HG03280 (cell line): Measurements from ENCODE around the gene KAT2B.

Source experiments
- ATAC-seq: cut with Tn5 transposase; IDR thresholded peaks from one replicate; pipeline ENCODE4 v1.9.1; 2021; ENCODE audit warnings: mild to moderate bottlenecking, moderate library complexity; ENCODE audit not compliant: unreplicated experiment

Gene KAT2B

GRCh38 chr3:20064796-20065564 is 24.7 kb downstream of the KAT2B start:
- no peak for ATAC-seq

GRCh38 chr3:20066079-20066478 is 25.8 kb downstream of the KAT2B start:
- ATAC-seq, result no peak

GRCh38 chr3:20066850-20067617 is 26.8 kb downstream of the KAT2B start:
- no peak for ATAC-seq

GRCh38 chr3:20068512-20069177 is 28.4 kb downstream of the KAT2B start:
- ATAC-seq, result no peak

DNA sequence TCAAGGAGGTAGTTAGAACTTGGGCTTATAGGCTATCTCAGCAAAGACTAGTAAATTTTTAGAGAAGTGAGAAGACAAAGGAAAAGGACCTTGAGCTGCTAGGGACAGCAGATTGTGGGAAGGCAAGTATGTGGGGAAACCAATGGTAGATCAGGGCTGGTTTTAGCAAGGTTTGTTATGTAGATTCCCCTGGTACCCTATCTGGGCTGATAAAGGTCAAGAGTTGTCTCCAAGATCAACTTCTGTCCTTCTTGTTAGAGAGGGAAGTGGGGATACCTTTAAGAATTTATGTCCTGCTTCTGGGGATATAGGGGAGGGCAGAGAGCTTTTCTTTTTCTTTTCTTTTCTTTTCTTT is 28.9 kb downstream of the KAT2B start:
- ATAC-seq, result no peak

- no peak for ATAC-seq
Measured at GRCh38 chr3:20071175-20071574, 30.9 kb downstream of the KAT2B start.

- no peak for ATAC-seq
Measured at GRCh38 chr3:20072422-20072821, 32.2 kb downstream of the KAT2B start.

DNA sequence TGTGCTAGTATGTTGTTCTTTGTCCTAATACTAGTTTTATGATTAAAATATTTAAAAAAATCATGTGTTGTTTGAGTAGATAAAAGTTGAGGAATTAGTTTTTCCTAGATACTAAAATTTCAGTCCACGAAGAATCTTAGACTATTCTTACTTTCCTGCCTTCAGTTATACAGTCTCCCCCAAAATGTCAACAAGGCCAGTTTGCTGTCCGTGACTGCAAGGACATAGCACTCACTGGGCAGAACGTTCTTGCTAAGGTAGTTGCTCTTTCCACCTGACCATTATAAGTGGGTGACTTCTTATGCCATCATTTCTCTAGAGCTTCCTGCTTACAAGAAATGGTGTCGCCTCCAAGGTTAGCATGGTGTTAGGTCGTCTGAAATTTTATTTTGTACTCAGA is 32.8 kb downstream of the KAT2B start:
- no peak for ATAC-seq

GRCh38 chr3:20073683-20074082 is 33.4 kb downstream of the KAT2B start:
- no peak for ATAC-seq

GRCh38 chr3:20074226-20075063 is 34.2 kb downstream of the KAT2B start:
- ATAC-seq, result no peak

DNA sequence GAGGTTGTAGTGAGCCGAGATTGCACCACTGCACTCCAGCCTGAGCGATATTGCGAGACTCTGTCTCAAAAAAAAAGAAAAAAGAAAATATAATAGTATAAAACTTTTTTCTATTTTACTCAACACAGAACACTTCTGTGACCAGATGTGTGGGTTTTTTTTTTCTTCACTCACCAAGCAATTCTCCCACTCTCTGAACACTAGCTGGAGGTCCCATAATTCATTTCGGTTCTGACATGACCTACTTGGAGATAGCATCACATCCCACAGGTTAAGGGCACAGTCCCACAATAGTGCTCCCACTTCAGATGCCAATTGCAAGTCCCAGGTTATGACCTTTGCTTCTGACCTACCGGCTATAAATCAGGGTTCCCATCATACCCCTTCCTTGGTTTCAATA is 35.0 kb downstream of the KAT2B start:
- ATAC-seq, result no peak

- ATAC-seq, result no peak
Measured at GRCh38 chr3:20076296-20076997, 36.2 kb downstream of the KAT2B start.

- no peak for ATAC-seq
Measured at GRCh38 chr3:20077068-20077467, 36.8 kb downstream of the KAT2B start.

- no peak for ATAC-seq
Measured at GRCh38 chr3:20078194-20078714, 38.0 kb downstream of the KAT2B start.

DNA sequence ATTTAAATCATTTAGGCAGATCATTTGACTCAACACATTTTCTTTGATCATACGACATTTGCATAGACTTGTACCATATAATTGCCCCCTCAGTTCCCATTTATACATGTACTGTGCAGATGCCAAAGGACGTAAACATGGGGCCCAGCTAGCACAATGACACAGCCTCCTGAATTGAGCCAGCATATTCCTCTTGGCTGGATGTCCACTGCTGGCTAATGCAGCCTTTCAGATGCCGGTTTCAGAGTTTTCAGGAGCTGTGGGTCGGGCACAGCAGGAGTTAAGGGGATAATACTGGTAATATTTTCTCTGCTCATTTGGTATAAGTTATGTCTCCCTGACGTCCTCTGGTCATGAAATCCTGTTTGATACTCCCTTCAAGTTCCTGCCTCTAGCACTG is 39.4 kb downstream of the KAT2B start:
- ATAC-seq, result no peak

DNA sequence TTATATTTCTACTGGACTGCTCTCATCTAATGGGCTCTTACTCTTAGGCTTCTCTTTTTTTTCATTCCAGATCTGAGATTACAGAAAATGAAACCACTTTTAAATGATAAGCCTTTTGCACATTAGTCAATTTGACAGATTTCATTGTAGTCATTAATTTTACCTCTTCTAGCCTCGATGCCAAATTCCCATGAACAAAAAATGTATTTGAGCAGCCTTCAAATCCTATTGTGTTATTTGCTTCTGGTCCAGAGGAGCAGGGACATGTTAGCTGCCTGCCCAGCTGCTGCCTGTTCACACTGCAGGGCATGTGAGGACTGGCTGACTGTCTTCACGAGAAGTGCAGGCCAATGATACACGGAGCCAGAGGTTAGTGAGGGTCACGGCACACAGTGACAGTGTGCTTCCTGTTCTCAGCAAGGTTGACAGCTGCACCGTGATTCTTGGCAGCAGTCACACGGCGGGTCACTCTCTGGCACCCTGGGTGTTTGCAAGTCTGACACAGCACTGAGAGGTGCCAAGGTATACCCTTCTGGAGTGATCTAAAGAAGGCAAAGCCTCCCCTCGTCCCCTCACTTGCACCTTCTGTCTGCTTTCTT is 40.8 kb downstream of the KAT2B start:
- peak; percentile 61 for ATAC-seq

DNA sequence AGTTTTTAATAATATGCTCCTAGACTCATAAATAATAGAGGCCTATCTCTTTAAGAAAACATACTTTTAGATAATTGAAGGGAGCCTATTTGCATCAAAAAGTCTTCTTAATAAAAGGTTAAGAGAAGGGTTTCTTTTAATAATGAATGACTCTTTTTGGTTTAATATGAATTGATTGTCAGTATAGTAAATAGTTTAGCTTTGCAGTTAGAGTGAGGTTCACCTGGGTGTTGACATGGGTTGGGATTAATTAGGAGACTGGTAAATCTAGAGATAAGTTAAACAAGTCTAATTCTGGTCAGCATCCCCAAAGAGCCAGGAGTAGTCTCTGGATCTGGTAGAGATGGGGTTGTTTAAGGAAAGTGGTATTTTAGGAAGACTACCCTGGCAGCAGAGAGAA is 43.0 kb downstream of the KAT2B start:
- no peak for ATAC-seq

DNA sequence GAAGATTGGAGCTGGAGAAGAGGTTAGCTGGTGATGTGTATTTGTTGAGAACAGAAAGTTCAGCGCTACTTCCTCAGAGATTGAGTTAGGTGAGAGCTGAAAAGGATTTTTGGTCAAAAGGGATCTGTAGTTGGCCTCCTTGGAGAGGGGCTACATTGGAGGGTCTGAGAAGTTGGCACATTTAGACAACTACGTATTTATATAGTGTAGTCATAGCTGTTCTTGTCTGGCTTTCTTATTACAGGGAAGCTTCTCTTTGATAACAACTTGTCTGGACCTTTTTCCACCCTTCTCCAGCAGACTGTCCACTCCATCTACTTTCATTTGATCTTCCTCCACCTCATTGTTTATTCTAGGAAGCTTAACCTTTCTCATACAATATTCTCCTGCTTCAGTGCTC is 43.7 kb downstream of the KAT2B start:
- ATAC-seq, result no peak

DNA sequence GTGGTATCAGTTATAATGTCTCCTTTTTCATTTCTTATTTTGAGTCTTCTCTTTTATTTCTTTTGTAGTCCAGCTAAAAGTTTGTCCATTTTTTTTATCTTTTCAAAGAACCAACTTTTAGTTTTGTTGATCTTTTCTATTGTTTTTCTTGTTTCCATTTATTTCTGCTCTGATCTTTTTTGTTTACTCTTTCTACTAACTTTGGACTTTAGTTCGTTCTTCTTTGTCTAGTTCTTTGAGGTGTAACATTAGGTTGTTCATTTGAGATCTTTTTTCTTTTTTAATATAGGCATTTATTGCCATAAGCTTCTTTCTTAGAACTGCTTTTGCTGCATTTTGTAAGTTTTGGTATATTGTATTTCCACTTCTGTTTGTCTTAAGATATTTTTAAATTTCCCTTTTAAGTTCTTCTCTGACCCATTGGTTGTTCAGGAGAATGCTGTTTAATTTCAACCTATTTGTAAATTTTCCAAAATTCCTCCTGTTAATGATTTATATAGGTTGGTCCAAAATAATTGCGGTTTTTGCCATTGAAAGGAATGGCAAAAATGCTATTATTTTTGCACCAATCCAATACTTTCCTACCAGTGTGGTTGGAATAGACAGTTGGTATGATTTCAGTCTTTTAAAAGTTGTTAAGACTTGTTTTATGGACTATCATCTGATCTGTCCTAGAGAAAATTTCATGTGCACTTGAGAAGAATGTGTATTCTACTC is 51.2 kb downstream of the KAT2B start:
- ATAC-seq, result no peak
